CD4-positive, alpha-beta memory T cell (primary cell): Measurements from ENCODE around the gene STK32B. TPM values are rescaled to one million over a fixed set of nuclear protein-coding genes. Genes with fewer than 3 reads are reported as not detected.
"Not testable (repeated sequence)": the region's sequence is repeated elsewhere in the genome, so short reads cannot be mapped to it uniquely, and the experiment has no call there.

Source experiments
- CTCF ChIA-PET: fragments of 350-600 bp; sonication (Branson Sonifier 250); formaldehyde crosslinking; loops from one replicate; lab custom pipeline; 2021; ENCODE audit warnings: inconsistent platforms; ENCODE audit not compliant: partially characterized antibody; lab: Charles Lee
- POLR2A ChIA-PET: fragments of 350-600 bp; sonication (Branson Sonifier 250); formaldehyde crosslinking; loops from one replicate; lab custom pipeline; 2021; ENCODE audit not compliant: partially characterized antibody; lab: Charles Lee
- DNase-seq, 5 donors: peaks; one replicate each; pipeline versions ENCODE4 v3.0.0 to v3.0.0-alpha.2; 2020 to 2022; ENCODE audit warnings: mixed read lengths in 1 of 5
- H3K27ac ChIP-seq: one replicate; pipeline ENCODE4 v1.7.0; 2013; ENCODE audit warnings: low read depth, low read length
- H3K27me3 ChIP-seq: 2 replicates; pipeline ENCODE4 v1.7.0; 2013; ENCODE audit warnings: mild to moderate bottlenecking, low read length, moderate library complexity; ENCODE audit not compliant: insufficient read depth
- H3K36me3 ChIP-seq: 2 replicates; pipeline ENCODE4 v1.7.0; 2013; ENCODE audit warnings: mild to moderate bottlenecking, low read length, moderate library complexity; ENCODE audit not compliant: insufficient read depth
- H3K4me1 ChIP-seq: 2 replicates; pipeline ENCODE4 v1.7.0; 2013; ENCODE audit warnings: mild to moderate bottlenecking, low read length, moderate library complexity; ENCODE audit not compliant: insufficient read depth
- H3K4me3 ChIP-seq, 2 donors: one replicate each; pipeline ENCODE4 v1.7.0; 2013; ENCODE audit warnings: low read length in 2 of 2, mild to moderate bottlenecking in 1 of 2
- H3K9me3 ChIP-seq, 2 donors: one replicate each; pipeline ENCODE4 v1.7.0; 2013; ENCODE audit warnings: low read length in 2 of 2, control low read depth in 1 of 2; ENCODE audit not compliant: control insufficient read depth in 1 of 2
- H3K27ac Mint-ChIP-seq, 7 donors: one replicate each; pipeline ENCODE4 v1.8.0; 2020 to 2021; ENCODE audit warnings: mixed read lengths in 7 of 7, mild to moderate bottlenecking in 6 of 7, inconsistent platforms in 3 of 7, moderate library complexity in 3 of 7
- H3K27me3 Mint-ChIP-seq, 2 donors: one replicate each; pipeline ENCODE4 v1.8.0; 2020 to 2021; ENCODE audit warnings: mixed read lengths in 2 of 2
- H3K36me3 Mint-ChIP-seq, 2 donors: one replicate each; pipeline ENCODE4 v1.8.0; 2020 to 2021; ENCODE audit warnings: mixed read lengths in 2 of 2, inconsistent platforms in 1 of 2, mild to moderate bottlenecking in 1 of 2
- H3K4me1 Mint-ChIP-seq, 4 donors: one replicate each; pipeline ENCODE4 v1.8.0; 2020 to 2021; ENCODE audit warnings: mixed read lengths in 4 of 4, mild to moderate bottlenecking in 1 of 4
- H3K4me3 Mint-ChIP-seq, 8 donors: one replicate each; pipeline ENCODE4 v1.8.0; 2020 to 2021; ENCODE audit warnings: mixed read lengths in 8 of 8, mild to moderate bottlenecking in 7 of 8, moderate library complexity in 6 of 8, inconsistent platforms in 3 of 8
- H3K9me3 Mint-ChIP-seq, 8 donors: one replicate each; pipeline ENCODE4 v1.8.0; 2020 to 2021; ENCODE audit warnings: mixed read lengths in 8 of 8, mild to moderate bottlenecking in 5 of 8, inconsistent platforms in 3 of 8, moderate library complexity in 1 of 8
- intact Hi-C: fragments of 100-400 bp; cut with micrococcal nuclease; formaldehyde crosslinking; loops from one replicate; pipeline ENCODE4 v1.15.1; 2023
- polyA plus RNA-seq, 2 donors: library from polyadenylated mRNA; unstranded; fragments of 300-500 nt; fragmentation: Illumina TruSeq; gene quantifications; one replicate each; pipeline ENCODE4 v1.2.3, GENCODE V29; 2021
- total RNA-seq, 2 experiments: library from RNA; stranded (reverse); gene quantifications; one replicate each; pipeline ENCODE4 v1.2.3, GENCODE V29; 2021

STK32B gene
- total and polyA plus RNA-seq, 4 experiments from 2014 or later = not detected

DNA sequence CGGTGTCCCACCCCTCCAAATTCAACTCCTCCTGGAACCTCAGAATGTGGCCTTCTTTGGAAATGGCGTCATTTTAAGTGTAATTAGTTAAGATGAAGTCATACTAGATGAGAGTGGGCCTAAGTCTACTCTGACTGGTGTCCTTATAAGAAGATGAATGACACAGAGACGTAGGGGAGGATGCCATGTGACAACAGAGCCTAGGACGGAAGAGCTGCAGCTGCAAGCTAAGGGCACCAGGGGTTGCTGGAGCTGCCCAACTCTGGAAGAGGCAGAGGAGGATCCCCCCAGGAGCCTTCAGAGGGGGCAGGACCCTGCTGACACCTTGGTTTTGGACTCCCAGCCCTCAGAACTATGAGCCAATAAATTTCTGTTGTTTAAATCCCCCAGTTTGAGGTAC, 115.1 kb downstream of the STK32B start:
- H3K9me3 Mint-ChIP-seq = peaks cover 0 to 4% (median 0%) of the 10 kb centered on the region in 8 donors
- H3K27me3 Mint-ChIP-seq = no peaks in the 10 kb centered on the region
- intact Hi-C loops = no loop called here
- no peak for DNase-seq
- H3K4me1 Mint-ChIP-seq = no peaks in the 10 kb centered on the region
- H3K27me3 ChIP-seq = no peaks in the 10 kb centered on the region
- no peak overlapping the region for H3K4me3 Mint-ChIP-seq
- H3K27ac Mint-ChIP-seq = no peak overlapping the region
- H3K27ac ChIP-seq = no peak overlapping the region
- no peaks in the 10 kb centered on the region for H3K36me3 ChIP-seq
- POLR2A ChIA-PET = no interaction called here
- no peaks in the 10 kb centered on the region for H3K9me3 ChIP-seq
- H3K4me1 ChIP-seq = no peaks in the 10 kb centered on the region
- H3K36me3 Mint-ChIP-seq = no peaks in the 10 kb centered on the region
- H3K4me3 ChIP-seq = no peak overlapping the region
- CTCF ChIA-PET = no interaction called here

DNA sequence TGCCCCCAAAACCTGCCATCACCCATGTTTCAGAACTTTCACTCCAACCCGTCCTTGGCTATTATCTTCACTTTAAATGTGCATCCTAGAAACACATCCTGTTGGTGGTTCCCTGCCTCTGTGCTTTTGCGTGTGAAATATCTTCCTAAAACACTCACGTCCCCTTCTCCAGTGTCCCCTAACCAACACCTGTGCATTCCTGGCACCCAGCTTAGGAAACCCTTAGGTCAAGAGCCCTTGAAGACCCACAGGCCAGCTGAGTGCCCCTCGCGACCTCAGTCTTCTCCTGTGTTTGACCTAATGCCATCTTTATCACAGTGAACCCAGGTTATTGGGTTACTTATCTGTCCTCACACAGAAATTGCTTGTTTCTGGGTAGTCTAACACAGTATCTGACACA, 117.6 kb downstream of the STK32B start:
- Histone ChIP-seq H3K27me3 (no peaks in the 10 kb centered on the region), H3K36me3 (no peaks in the 10 kb centered on the region), H3K4me3 (no peak overlapping the region), H3K9me3 (no peaks in the 10 kb centered on the region), H3K4me1 (no peaks in the 10 kb centered on the region), H3K27ac (no peak overlapping the region)
- ChIA-PET POLR2A (no interaction called here), CTCF (no interaction called here)
- Mint-ChIP-seq H3K27ac (no peak overlapping the region), H3K4me3 (no peak overlapping the region), H3K9me3 (peaks cover 0 to 4% (median 0%) of the 10 kb centered on the region in 8 donors), H3K36me3 (no peaks in the 10 kb centered on the region), H3K4me1 (no peaks in the 10 kb centered on the region), H3K27me3 (no peaks in the 10 kb centered on the region)
- DNase-seq = no peak
- intact Hi-C loops = no loop called here

DNA sequence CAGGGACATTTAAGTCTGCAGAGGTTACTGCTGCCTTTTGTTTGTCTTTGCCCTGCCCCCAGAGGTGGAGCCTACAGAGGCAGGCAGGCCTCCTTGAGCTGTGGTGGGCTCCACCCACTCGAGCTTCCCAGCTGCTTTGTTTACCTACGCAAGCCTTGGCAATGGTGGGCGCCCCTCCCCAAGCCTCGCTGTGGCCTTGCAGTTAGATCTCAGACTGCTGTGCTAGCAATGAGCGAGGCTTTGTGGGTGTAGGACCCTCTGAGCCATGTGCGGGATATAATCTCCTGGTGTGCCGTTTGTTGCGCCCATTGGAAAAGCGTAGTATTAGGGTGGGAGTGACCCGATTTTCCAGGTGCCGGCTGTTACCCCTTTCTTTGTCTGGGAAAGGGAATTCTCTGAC, 124.6 kb downstream of the STK32B start:
- H3K4me1 ChIP-seq, H3K27ac Mint-ChIP-seq, H3K4me1 Mint-ChIP-seq, H3K4me3 Mint-ChIP-seq, DNase-seq, CTCF ChIA-PET, POLR2A ChIA-PET, intact Hi-C loops, H3K36me3 ChIP-seq, H3K36me3 Mint-ChIP-seq, H3K4me3 ChIP-seq, H3K9me3 ChIP-seq, H3K27me3 ChIP-seq, H3K27ac ChIP-seq, H3K9me3 Mint-ChIP-seq, H3K27me3 Mint-ChIP-seq: not testable (repeated sequence)

DNA sequence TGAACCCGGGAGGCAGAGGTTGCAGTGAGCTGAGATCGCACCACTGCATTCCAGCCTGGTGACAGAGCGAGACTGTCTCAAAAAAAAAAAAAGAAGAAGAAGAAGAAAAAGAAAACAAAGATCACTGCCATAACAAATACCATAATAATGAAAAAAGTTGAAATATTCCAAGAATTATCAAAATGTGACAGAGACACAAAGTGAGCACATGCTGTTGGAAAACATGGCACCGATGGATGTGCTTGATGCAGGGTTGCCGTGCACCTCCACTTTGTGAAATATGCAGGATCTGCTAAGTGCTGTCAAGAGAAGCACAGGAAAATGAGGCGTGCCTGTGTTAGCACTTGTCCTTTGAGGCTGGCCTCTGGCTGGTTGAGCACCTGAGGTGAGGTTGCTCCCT, 133.3 kb downstream of the STK32B start:
- DNase-seq = no peak
- no peaks in the 10 kb centered on the region for H3K36me3 ChIP-seq
- POLR2A ChIA-PET = no interaction called here
- H3K27me3 Mint-ChIP-seq = peaks cover 2% of the 10 kb centered on the region in 2 donors
- peaks cover 0 to 9% (median 0%) of the 10 kb centered on the region in 8 donors for H3K9me3 Mint-ChIP-seq
- no peaks in the 10 kb centered on the region for H3K9me3 ChIP-seq
- no peak overlapping the region for H3K27ac Mint-ChIP-seq
- CTCF ChIA-PET = no interaction called here
- H3K4me3 ChIP-seq = no peak overlapping the region
- H3K4me1 Mint-ChIP-seq = no peaks in the 10 kb centered on the region
- H3K27me3 ChIP-seq = no peaks in the 10 kb centered on the region
- H3K4me1 ChIP-seq = no peaks in the 10 kb centered on the region
- no peak overlapping the region for H3K4me3 Mint-ChIP-seq
- no peak overlapping the region for H3K27ac ChIP-seq
- no peaks in the 10 kb centered on the region for H3K36me3 Mint-ChIP-seq
- intact Hi-C loops = no loop called here

DNA sequence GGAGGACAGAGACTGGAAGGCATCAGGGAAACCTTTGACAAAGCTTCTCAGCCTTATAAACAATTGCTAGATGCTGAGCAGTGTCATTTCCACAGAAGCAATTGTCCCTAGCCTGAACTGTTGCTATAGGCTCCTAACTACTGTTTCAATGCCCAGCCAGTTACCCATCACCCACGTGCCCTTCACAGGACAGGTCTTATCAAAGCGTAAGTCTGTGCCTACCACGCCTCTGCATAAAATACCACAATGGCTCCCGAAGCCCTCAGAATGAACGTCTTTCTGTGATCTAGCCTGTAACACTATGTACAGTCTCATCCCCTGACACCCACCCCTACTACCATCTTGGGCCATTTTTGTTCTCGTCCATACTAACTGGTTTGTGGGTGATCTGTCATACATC, 134.3 kb downstream of the STK32B start:
- Mint-ChIP-seq H3K27ac (no peak overlapping the region), H3K4me1 (no peaks in the 10 kb centered on the region), H3K9me3 (peaks cover 0 to 9% (median 0%) of the 10 kb centered on the region in 8 donors), H3K27me3 (peaks cover under 1 to 2% of the 10 kb centered on the region in 2 donors), H3K36me3 (no peaks in the 10 kb centered on the region), H3K4me3 (no peak overlapping the region)
- intact Hi-C loops = no loop called here
- Histone ChIP-seq H3K27ac (no peak overlapping the region), H3K4me1 (no peaks in the 10 kb centered on the region), H3K36me3 (no peaks in the 10 kb centered on the region), H3K27me3 (no peaks in the 10 kb centered on the region), H3K9me3 (no peaks in the 10 kb centered on the region), H3K4me3 (no peak overlapping the region)
- ChIA-PET POLR2A (no interaction called here), CTCF (no interaction called here)
- DNase-seq = no peak

DNA sequence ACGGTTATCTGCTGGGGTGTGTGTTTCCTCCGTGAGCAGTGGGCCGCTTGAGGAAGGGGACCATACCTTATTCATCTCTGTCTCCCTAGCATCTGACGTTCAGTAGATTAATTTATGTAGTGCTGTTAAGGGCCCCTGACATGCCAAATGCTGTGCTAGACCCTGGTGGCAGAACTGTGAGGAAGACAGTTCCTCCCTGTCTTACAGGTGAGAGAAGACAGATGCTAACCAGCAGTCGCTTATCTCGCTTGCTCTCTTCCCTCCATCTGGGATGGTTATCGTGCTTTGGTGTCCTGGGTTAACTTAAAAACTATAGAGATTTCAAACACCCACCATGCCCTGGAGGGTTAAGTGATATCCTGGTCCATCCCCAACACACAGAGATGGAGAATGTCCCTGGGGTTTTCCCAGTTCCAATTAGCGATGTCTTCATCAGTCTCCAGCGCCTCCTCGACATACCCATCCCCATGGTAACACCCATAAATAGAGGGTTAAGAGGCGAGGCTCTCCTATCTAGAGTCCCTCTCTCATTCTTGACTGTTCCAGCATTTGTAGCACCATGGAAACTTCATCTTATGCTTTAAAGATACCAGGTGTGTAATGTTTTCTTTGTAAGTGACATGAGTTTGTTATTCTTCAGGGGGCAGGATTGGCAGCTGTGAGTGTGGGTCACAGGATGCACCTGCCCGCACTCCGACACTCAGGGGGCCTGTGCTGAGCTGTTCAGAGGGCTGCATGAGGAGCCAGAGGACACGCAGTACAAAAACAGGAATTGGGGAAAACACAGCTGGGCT, 135.2 kb downstream of the STK32B start:
- Mint-ChIP-seq H3K9me3 (peaks cover 0 to 9% (median 0%) of the 10 kb centered on the region in 8 donors), H3K27me3 (peaks cover 0 to 2% of the 10 kb centered on the region in 2 donors), H3K4me1 (no peaks in the 10 kb centered on the region), H3K27ac (no peak overlapping the region), H3K4me3 (no peak overlapping the region), H3K36me3 (no peaks in the 10 kb centered on the region)
- Histone ChIP-seq H3K36me3 (no peaks in the 10 kb centered on the region), H3K4me1 (no peaks in the 10 kb centered on the region), H3K4me3 (no peak overlapping the region), H3K9me3 (no peaks in the 10 kb centered on the region), H3K27ac (no peak overlapping the region), H3K27me3 (no peaks in the 10 kb centered on the region)
- POLR2A ChIA-PET = no interaction called here
- DNase-seq = no peak
- CTCF ChIA-PET = no interaction called here
- intact Hi-C loops = no loop called here

DNA sequence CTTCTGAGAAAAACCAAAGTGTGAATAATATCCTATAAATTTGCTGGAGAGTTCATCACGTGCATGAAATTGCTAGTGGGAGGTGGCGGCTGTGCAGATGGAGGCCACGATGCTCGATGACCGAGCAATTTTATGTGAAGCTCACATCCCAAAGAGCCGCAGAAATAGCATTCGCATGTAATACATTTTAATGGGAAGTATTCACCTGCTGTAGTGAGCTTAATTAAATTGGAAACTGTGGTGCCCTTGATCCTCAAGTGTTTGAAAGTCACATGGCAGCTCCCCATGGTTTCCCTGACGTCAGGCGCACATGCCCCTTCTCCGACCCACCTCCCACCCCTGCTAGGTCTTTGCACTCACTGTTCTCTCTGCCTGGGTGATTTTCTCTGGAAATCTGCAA, 136.8 kb downstream of the STK32B start:
- DNase-seq = no peak
- no peaks in the 10 kb centered on the region for H3K36me3 Mint-ChIP-seq
- no peak overlapping the region for H3K4me3 Mint-ChIP-seq
- H3K27ac Mint-ChIP-seq = no peak overlapping the region
- Histone ChIP-seq H3K36me3 (no peaks in the 10 kb centered on the region), H3K4me3 (no peak overlapping the region), H3K27ac (no peak overlapping the region), H3K9me3 (no peaks in the 10 kb centered on the region), H3K27me3 (no peaks in the 10 kb centered on the region), H3K4me1 (no peaks in the 10 kb centered on the region)
- peaks cover 0 to 9% (median 0%) of the 10 kb centered on the region in 8 donors for H3K9me3 Mint-ChIP-seq
- intact Hi-C loops = no loop called here
- no peaks in the 10 kb centered on the region for H3K4me1 Mint-ChIP-seq
- peaks cover 0 to 2% of the 10 kb centered on the region in 2 donors for H3K27me3 Mint-ChIP-seq
- POLR2A ChIA-PET = no interaction called here
- CTCF ChIA-PET = no interaction called here
